Spleen (tissue), 7 donors: ENCODE measurements around the gene GNAI3.

Experiments used
- CTCF ChIP-seq, 11 experiments: fragments of 200-600 bp in 7 of 11; fragments of 450-650 bp in 4 of 11; sonication (generic) in 4 of 11; IDR thresholded peaks in 8 of 11; conservative IDR thresholded peaks in 3 of 11; 1 replicate in 7 of 11; 2 replicates in 4 of 11; pipeline versions ENCODE4 v1.4.0 to v1.8.0; 2016 to 2021; ENCODE audit warnings: antibody characterized with exemption in 11 of 11, inconsistent platforms in 4 of 11, mild to moderate bottlenecking in 1 of 11
- POLR2A ChIP-seq, 3 donors: fragments of 450-650 bp; IDR thresholded peaks; one replicate each; pipeline ENCODE4 v1.5.1; 2017; ENCODE audit warnings: antibody characterized with exemption in 3 of 3, mild to moderate bottlenecking in 1 of 3
- POLR2AphosphoS5 ChIP-seq, 3 donors: sonication (generic); formaldehyde crosslinking; IDR thresholded peaks; one replicate each; pipeline ENCODE4 v1.5.1; 2017; ENCODE audit warnings: antibody characterized with exemption in 3 of 3
- donor health status: DM: no; HTN: no; CAD: no; lungs with moderate emphysema.
- donor health status: DM: no; HTN: no; CAD: no.
- donor health status: DM: no; HTN: no; CAD: no.

GRCh38 chr1:109629372-109630030, 81.1 kb downstream of the GNAI3 start:
- TF ChIP-seq CTCF (IDR thresholded peaks at IDR 0.05 in 8 of 11, conservative IDR thresholded peaks at IDR 0.05 in 3 of 11) (no peak), POLR2AphosphoS5 (IDR thresholded peaks at IDR 0.05) (no peak), POLR2A (IDR thresholded peaks at IDR 0.05) (no peak)
